Measurements from ENCODE around the gene NLRC5.

NLRC5 gene

DNA sequence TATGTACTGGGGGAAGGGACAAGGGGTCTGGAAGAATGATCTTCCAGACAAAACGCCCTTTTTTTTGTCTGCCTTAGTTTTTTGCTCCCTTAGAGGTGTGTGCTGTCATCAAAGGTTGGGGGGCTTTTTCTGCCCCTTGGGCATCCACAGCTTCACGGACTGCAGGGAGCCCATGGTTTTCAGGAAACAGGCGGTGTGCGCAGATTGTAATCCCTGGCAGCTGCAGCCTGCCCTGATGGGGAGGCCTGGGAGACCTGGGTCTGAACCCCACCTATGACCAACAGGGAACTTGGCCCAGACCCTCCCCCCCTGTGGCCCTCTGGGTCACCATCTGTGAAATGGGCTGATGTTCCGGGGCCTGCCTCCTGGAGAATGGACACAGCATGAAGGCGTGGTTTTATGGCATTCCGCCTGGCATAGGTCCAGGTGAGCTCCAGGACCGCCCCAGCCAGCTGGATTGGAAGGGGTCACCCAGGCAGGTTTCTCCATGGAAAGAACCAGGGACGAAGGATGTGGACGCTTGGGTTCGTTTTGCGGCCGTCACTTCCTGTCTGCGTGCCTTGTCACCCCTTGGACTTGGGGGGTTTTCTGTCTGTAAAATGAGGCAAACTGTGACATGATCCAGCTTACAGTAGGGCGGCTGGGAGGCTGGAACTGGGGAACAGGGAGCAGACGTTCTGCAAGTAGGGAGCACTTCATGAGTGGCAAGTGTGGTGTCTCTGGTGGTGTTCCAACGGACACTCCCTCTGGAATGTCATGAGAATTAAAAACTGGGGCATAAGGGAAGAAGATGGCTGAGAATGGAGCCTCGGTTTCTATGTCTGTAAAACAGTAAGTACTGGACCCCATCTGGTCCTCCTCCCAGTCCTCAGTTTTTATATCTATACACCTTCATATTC is 104.6 kb downstream of the NLRC5 start:
- Histone ChIP-seq H2AFZ (ENCODE audit: low read length) (no peak overlapping the region), H3K9ac (ENCODE audit: low read length) (no peak overlapping the region), H4K20me1 (ENCODE audit: insufficient read depth, low read length) (no peaks in the 10 kb centered on the region), H3K27me3 (replicated peaks; ENCODE audit: insufficient read depth, low read length) (peaks cover 17% of the 10 kb centered on the region), H3K9me3 (replicated peaks; ENCODE audit: insufficient read depth, low read length) (no peaks in the 10 kb centered on the region), H3K4me2 (ENCODE audit: low read depth, low read length) (peak overlapping the region; percentile 76; the same call in 1 of the 2 replicates), H3K9me2 (replicated peaks; ENCODE audit: insufficient read depth, low read length) (no peaks in the 10 kb centered on the region), H3K4me1 (ENCODE audit: low read length) (no peaks in the 10 kb centered on the region), H3K4me3 (ENCODE audit: low read length) (no peak overlapping the region), H3K36me3 (replicated peaks; ENCODE audit: insufficient read depth, low read length) (no peaks in the 10 kb centered on the region), H3F3A (ENCODE audit: insufficient read depth, low read length) (no peaks in the 10 kb centered on the region), H3K79me2 (ENCODE audit: low read length) (no peaks in the 10 kb centered on the region), H3K27ac (ENCODE audit: low read length) (no peak overlapping the region)
- no peak for DNase-seq
- TF ChIP-seq EZH2 (optimal IDR thresholded peaks at IDR 0.05; ENCODE audit: low read depth, low read length) (no peak), EZH2phosphoT487 (IDR thresholded peaks at IDR 0.05; ENCODE audit: low read length) (no peak)
- TF ChIP-seq, protein P1, sequence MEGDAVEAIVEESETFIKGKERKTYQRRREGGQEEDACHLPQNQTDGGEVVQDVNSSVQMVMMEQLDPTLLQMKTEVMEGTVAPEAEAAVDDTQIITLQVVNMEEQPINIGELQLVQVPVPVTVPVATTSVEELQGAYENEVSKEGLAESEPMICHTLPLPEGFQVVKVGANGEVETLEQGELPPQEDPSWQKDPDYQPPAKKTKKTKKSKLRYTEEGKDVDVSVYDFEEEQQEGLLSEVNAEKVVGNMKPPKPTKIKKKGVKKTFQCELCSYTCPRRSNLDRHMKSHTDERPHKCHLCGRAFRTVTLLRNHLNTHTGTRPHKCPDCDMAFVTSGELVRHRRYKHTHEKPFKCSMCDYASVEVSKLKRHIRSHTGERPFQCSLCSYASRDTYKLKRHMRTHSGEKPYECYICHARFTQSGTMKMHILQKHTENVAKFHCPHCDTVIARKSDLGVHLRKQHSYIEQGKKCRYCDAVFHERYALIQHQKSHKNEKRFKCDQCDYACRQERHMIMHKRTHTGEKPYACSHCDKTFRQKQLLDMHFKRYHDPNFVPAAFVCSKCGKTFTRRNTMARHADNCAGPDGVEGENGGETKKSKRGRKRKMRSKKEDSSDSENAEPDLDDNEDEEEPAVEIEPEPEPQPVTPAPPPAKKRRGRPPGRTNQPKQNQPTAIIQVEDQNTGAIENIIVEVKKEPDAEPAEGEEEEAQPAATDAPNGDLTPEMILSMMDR (IDR thresholded peaks at IDR 0.05; ENCODE audit: low read length), result no peak

DNA sequence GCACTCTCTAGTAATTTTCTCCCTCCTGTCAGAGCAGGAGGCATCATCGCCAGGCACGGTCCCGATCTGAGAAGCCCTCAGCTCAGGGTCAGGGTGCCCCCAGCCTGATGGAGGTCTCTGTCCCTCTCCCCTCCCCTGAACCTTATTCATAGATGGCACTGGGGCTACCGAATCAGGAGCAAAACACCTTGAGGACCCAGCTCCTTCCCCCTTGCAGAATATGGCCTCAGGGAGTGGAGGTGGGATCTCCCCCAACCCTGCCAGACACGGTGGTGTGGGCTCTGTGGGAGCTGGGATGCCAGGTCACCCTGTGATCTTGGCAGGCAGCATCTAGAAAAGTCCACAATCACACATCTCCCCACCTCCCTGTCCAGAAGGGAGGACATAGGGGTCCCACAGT is 105.6 kb downstream of the NLRC5 start:
- Histone ChIP-seq H3K4me2 (ENCODE audit: low read depth, low read length) (no peak overlapping the region), H3K27ac (ENCODE audit: low read length) (no peak overlapping the region), H4K20me1 (ENCODE audit: insufficient read depth, low read length) (no peaks in the 10 kb centered on the region), H2AFZ (ENCODE audit: low read length) (no peak overlapping the region), H3F3A (ENCODE audit: insufficient read depth, low read length) (no peaks in the 10 kb centered on the region), H3K4me1 (ENCODE audit: low read length) (no peaks in the 10 kb centered on the region), H3K36me3 (replicated peaks; ENCODE audit: insufficient read depth, low read length) (no peaks in the 10 kb centered on the region), H3K27me3 (replicated peaks; ENCODE audit: insufficient read depth, low read length) (peaks cover 17% of the 10 kb centered on the region), H3K9ac (ENCODE audit: low read length) (no peak overlapping the region), H3K79me2 (ENCODE audit: low read length) (no peaks in the 10 kb centered on the region), H3K9me2 (replicated peaks; ENCODE audit: insufficient read depth, low read length) (no peaks in the 10 kb centered on the region), H3K4me3 (ENCODE audit: low read length) (no peak overlapping the region), H3K9me3 (replicated peaks; ENCODE audit: insufficient read depth, low read length) (no peaks in the 10 kb centered on the region)
- no peak for DNase-seq
- TF ChIP-seq EZH2phosphoT487 (IDR thresholded peaks at IDR 0.05; ENCODE audit: low read length), result no peak
- TF ChIP-seq, protein P1 (IDR thresholded peaks at IDR 0.05; ENCODE audit: low read length), result no peak
- TF ChIP-seq EZH2 (optimal IDR thresholded peaks at IDR 0.05; ENCODE audit: low read depth, low read length), result no peak

- no peak for DNase-seq
Measured at GRCh38 chr16:57096192-57096591, 106.8 kb downstream of the NLRC5 start.

More at GRCh38 chr16:57096192-57096591, 106.8 kb downstream of the NLRC5 start:
- Histone ChIP-seq H3K36me3 (replicated peaks; ENCODE audit: insufficient read depth, low read length) (no peaks in the 10 kb centered on the region), H2AFZ (ENCODE audit: low read length) (no peak overlapping the region), H4K20me1 (ENCODE audit: insufficient read depth, low read length) (no peaks in the 10 kb centered on the region), H3K79me2 (ENCODE audit: low read length) (no peaks in the 10 kb centered on the region), H3K27me3 (replicated peaks; ENCODE audit: insufficient read depth, low read length) (peaks cover 10% of the 10 kb centered on the region), H3K9ac (ENCODE audit: low read length) (no peak overlapping the region), H3F3A (ENCODE audit: insufficient read depth, low read length) (no peaks in the 10 kb centered on the region), H3K4me2 (ENCODE audit: low read depth, low read length) (no peak overlapping the region), H3K4me1 (ENCODE audit: low read length) (no peaks in the 10 kb centered on the region), H3K27ac (ENCODE audit: low read length) (no peak overlapping the region), H3K4me3 (ENCODE audit: low read length) (no peak overlapping the region), H3K9me2 (replicated peaks; ENCODE audit: insufficient read depth, low read length) (no peaks in the 10 kb centered on the region), H3K9me3 (replicated peaks; ENCODE audit: insufficient read depth, low read length) (no peaks in the 10 kb centered on the region)
- TF ChIP-seq EZH2phosphoT487 (IDR thresholded peaks at IDR 0.05; ENCODE audit: low read length) (no peak), EZH2 (optimal IDR thresholded peaks at IDR 0.05; ENCODE audit: low read depth, low read length) (no peak)
- TF ChIP-seq, protein P1 (IDR thresholded peaks at IDR 0.05; ENCODE audit: low read length), result no peak
